Astrocyte (in vitro differentiated cells and primary cell): Measurements from ENCODE around the gene DTNBP1. TPM values are rescaled to one million over a fixed set of nuclear protein-coding genes. Genes with fewer than 3 reads are reported as not detected.
A peak's percentile ranks its signal among the peaks of the same experiment; 100 is the strongest.

ENCODE experiments used
- DNase-seq: peaks from one replicate; pipeline ENCODE4 v3.0.0-alpha.2; 2010; ENCODE audit warnings: low read depth
- FAIRE-seq: peaks from 2 replicates; lab custom pipeline; 2011; peaks lifted over from hg19 to GRCh38; lab: Jason Lieb, UNC
- H2AFZ ChIP-seq: 2 replicates; pipeline ENCODE4 v1.6.0; 2012; ENCODE audit warnings: low read depth, low read length, inconsistent platforms
- H3K27ac ChIP-seq: 2 replicates; pipeline ENCODE4 v1.5.1; 2011; ENCODE audit warnings: low read depth, low read length, inconsistent platforms
- H3K27me3 ChIP-seq: 2 replicates; pipeline ENCODE4 v1.6.0; 2011; ENCODE audit warnings: low read length, inconsistent platforms; ENCODE audit not compliant: insufficient read depth
- H3K36me3 ChIP-seq: 2 replicates; pipeline ENCODE4 v1.5.1; 2011; ENCODE audit warnings: low read length, inconsistent platforms; ENCODE audit not compliant: insufficient read depth
- H3K4me1 ChIP-seq: 2 replicates; pipeline ENCODE4 v1.5.1; 2011; ENCODE audit warnings: low read length, inconsistent platforms; ENCODE audit not compliant: insufficient read depth
- H3K4me2 ChIP-seq: 2 replicates; pipeline ENCODE4 v1.6.0; 2012; ENCODE audit warnings: low read length, inconsistent platforms
- H3K4me3 ChIP-seq: 2 replicates; pipeline ENCODE4 v1.5.1; 2011; ENCODE audit warnings: low read depth, mild to moderate bottlenecking, low read length, inconsistent platforms; ENCODE audit not compliant: insufficient read depth
- H3K79me2 ChIP-seq: 2 replicates; pipeline ENCODE4 v1.6.0; 2012; ENCODE audit warnings: mild to moderate bottlenecking, low read length, inconsistent platforms; ENCODE audit not compliant: insufficient read depth
- H3K9ac ChIP-seq: 2 replicates; pipeline ENCODE4 v1.6.0; 2012; ENCODE audit warnings: mild to moderate bottlenecking, low read length, inconsistent platforms
- H3K9me3 ChIP-seq: 2 replicates; pipeline ENCODE4 v1.5.1; 2012; ENCODE audit warnings: low read depth, mild to moderate bottlenecking, low read length, inconsistent platforms; ENCODE audit not compliant: insufficient read depth
- H4K20me1 ChIP-seq: 2 replicates; pipeline ENCODE4 v1.6.0; 2012; ENCODE audit warnings: low read length, inconsistent platforms; ENCODE audit not compliant: insufficient read depth
- H3K27ac Mint-ChIP-seq: one replicate; pipeline ENCODE4 v1.8.0; 2021; ENCODE audit warnings: mild to moderate bottlenecking, mixed read lengths; ENCODE audit not compliant: unreplicated experiment
- H3K27me3 Mint-ChIP-seq: one replicate; pipeline ENCODE4 v1.8.0; 2021; ENCODE audit warnings: low read depth, mixed read lengths; ENCODE audit not compliant: unreplicated experiment
- H3K36me3 Mint-ChIP-seq: one replicate; pipeline ENCODE4 v1.8.0; 2021; ENCODE audit warnings: low read depth, mixed read lengths; ENCODE audit not compliant: unreplicated experiment
- H3K4me1 Mint-ChIP-seq: one replicate; pipeline ENCODE4 v1.8.0; 2021; ENCODE audit warnings: low read depth, mixed read lengths; ENCODE audit not compliant: unreplicated experiment
- H3K4me3 Mint-ChIP-seq: one replicate; pipeline ENCODE4 v1.8.0; 2021; ENCODE audit warnings: mild to moderate bottlenecking, moderate library complexity, mixed read lengths; ENCODE audit not compliant: unreplicated experiment
- H3K9me3 Mint-ChIP-seq: one replicate; pipeline ENCODE4 v1.8.0; 2021; ENCODE audit warnings: mild to moderate bottlenecking, mixed read lengths; ENCODE audit not compliant: unreplicated experiment
- EZH2 ChIP-seq: IDR thresholded peaks from 2 replicates; pipeline ENCODE4 v1.6.1; 2012; ENCODE audit warnings: mild to moderate bottlenecking, low read length, inconsistent platforms; ENCODE audit not compliant: insufficient read depth
- total RNA-seq: library from RNA; stranded (reverse); gene quantifications from 2 replicates; pipeline ENCODE4 v1.2.1, GENCODE V29; 2021
- TF ChIP-seq, protein P1 (sequence below): IDR thresholded peaks from 2 replicates; pipeline ENCODE4 v1.5.1; 2011; ENCODE audit warnings: low read depth, mild to moderate bottlenecking, inconsistent platforms, low read length, moderate library complexity; ENCODE audit not compliant: insufficient read depth

The DTNBP1 gene
- total RNA-seq, 1 donor from 2014 or later = 13.0 TPM

DNA sequence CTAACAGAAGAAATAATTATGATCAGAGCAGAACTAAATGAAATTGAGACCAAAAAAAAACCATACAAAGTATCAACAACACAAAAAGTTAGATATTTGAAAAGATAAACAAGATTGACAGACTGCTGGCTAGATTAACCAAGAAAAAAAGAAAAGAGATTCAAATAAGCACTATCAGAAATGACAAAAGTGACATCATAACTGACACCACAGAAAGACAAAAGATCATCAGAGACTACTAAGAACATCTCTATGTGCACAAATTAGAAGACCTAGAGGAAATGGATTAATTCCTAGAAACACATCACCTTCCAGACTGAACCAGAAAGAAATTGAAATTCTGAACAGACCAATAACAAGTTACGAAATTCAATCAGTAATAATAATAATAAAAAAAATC lies 17.9 kb downstream of the DTNBP1 start:
- Histone ChIP-seq H3K36me3 (no peaks in the 10 kb centered on the region), H3K79me2 (no peaks in the 10 kb centered on the region), H3K9me3 (no peaks in the 10 kb centered on the region), H3K4me3 (no peak overlapping the region), H3K4me2 (no peak overlapping the region), H3K9ac (no peak overlapping the region), H4K20me1 (peaks cover 5% of the 10 kb centered on the region), H3K27me3 (no peaks in the 10 kb centered on the region), H2AFZ (no peak overlapping the region), H3K27ac (no peak overlapping the region), H3K4me1 (no peaks in the 10 kb centered on the region)
- H3K4me1 Mint-ChIP-seq = peaks cover 3% of the 10 kb centered on the region
- no peaks in the 10 kb centered on the region for H3K27me3 Mint-ChIP-seq
- peaks cover 12% of the 10 kb centered on the region for H3K9me3 Mint-ChIP-seq
- no peak for TF ChIP-seq EZH2
- TF ChIP-seq, protein P1, sequence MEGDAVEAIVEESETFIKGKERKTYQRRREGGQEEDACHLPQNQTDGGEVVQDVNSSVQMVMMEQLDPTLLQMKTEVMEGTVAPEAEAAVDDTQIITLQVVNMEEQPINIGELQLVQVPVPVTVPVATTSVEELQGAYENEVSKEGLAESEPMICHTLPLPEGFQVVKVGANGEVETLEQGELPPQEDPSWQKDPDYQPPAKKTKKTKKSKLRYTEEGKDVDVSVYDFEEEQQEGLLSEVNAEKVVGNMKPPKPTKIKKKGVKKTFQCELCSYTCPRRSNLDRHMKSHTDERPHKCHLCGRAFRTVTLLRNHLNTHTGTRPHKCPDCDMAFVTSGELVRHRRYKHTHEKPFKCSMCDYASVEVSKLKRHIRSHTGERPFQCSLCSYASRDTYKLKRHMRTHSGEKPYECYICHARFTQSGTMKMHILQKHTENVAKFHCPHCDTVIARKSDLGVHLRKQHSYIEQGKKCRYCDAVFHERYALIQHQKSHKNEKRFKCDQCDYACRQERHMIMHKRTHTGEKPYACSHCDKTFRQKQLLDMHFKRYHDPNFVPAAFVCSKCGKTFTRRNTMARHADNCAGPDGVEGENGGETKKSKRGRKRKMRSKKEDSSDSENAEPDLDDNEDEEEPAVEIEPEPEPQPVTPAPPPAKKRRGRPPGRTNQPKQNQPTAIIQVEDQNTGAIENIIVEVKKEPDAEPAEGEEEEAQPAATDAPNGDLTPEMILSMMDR = no peak
- no peak overlapping the region for H3K4me3 Mint-ChIP-seq
- H3K27ac Mint-ChIP-seq = no peak overlapping the region
- no peak for DNase-seq
- FAIRE-seq = no peak
- H3K36me3 Mint-ChIP-seq = peaks cover 27% of the 10 kb centered on the region

DNA sequence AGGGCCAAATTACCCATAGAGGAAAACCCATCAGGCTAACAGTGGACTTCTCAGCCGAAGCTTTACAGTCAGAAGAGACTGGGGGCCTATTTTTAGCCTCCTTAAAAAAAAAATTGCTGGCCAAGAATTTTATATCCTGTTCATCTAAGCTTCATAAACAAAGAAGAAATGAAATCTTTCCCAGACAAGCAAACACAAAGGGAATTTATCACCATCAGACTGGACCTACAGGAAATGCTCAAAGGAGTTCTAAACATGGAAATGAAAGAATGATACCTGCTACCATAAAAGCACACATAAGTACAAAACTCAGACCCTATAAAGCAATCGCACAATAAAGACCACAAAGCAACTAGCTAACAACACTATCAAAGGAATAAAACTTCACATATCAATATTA lies 19.3 kb downstream of the DTNBP1 start:
- no peak overlapping the region for H3K27ac ChIP-seq
- no peaks in the 10 kb centered on the region for H3K27me3 ChIP-seq
- Mint-ChIP-seq H3K36me3 (peaks cover 33% of the 10 kb centered on the region), H3K9me3 (peaks cover 12% of the 10 kb centered on the region), H3K4me1 (no peaks in the 10 kb centered on the region), H3K4me3 (no peak overlapping the region), H3K27ac (no peak overlapping the region), H3K27me3 (no peaks in the 10 kb centered on the region)
- no peaks in the 10 kb centered on the region for H3K9me3 ChIP-seq
- no peak overlapping the region for H3K4me3 ChIP-seq
- no peak overlapping the region for H2AFZ ChIP-seq
- no peak overlapping the region for H3K9ac ChIP-seq
- H4K20me1 ChIP-seq = peaks cover 5% of the 10 kb centered on the region
- H3K4me1 ChIP-seq = no peaks in the 10 kb centered on the region
- H3K79me2 ChIP-seq = no peaks in the 10 kb centered on the region
- TF ChIP-seq, protein P1 = no peak
- TF ChIP-seq EZH2 = no peak
- H3K4me2 ChIP-seq = no peak overlapping the region
- no peak for DNase-seq
- no peak for FAIRE-seq
- H3K36me3 ChIP-seq = no peaks in the 10 kb centered on the region

DNA sequence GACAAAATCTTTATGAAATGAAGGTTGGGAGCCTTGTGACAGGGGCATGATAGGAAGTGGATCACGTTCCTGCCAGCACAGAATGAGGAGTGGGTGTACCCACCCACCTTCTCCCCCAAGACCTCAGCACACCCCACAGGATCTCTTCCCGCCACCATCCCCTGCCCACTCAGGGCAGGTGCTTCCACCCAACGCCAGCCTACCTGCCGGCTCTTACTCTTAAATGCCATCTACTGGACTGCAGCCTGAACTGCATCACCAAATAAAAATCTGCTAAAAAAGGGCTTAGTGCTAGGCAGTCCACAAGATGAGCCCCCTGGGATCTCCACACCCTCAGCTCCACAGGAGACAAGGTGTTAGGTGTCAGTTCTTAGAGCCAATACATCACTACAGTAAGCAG lies 20.6 kb downstream of the DTNBP1 start:
- DNase-seq = no peak

More for the DNA sequence above, 20.6 kb downstream of the DTNBP1 start:
- Mint-ChIP-seq H3K4me3 (no peak overlapping the region), H3K36me3 (peaks cover 28% of the 10 kb centered on the region), H3K27ac (no peak overlapping the region), H3K27me3 (no peaks in the 10 kb centered on the region), H3K4me1 (no peaks in the 10 kb centered on the region), H3K9me3 (peaks cover 12% of the 10 kb centered on the region)
- Histone ChIP-seq H3K4me3 (no peak overlapping the region), H3K9ac (no peak overlapping the region), H3K36me3 (no peaks in the 10 kb centered on the region), H3K79me2 (no peaks in the 10 kb centered on the region), H3K27me3 (no peaks in the 10 kb centered on the region), H3K9me3 (no peaks in the 10 kb centered on the region), H3K27ac (no peak overlapping the region), H4K20me1 (peaks cover 5% of the 10 kb centered on the region), H3K4me2 (no peak overlapping the region), H3K4me1 (no peaks in the 10 kb centered on the region), H2AFZ (no peak overlapping the region)
- TF ChIP-seq, protein P1 = peak; percentile 21
- TF ChIP-seq EZH2 = no peak
- no peak for FAIRE-seq
